Muscle of back (tissue), 13 donors: ENCODE measurements around the gene OR52L1. TPM values are rescaled to one million over a fixed set of nuclear protein-coding genes. Genes with fewer than 3 reads are reported as not detected.
"Not testable (repeated sequence)": the region's sequence is repeated elsewhere in the genome, so short reads cannot be mapped to it uniquely, and the experiment has no call there.

Experiments used
- DNase-seq, 3 donors: peaks; one replicate each; pipeline versions ENCODE4 v3.0.0 to v3.0.0-alpha.2; 2013
- long read RNA-seq, 9 donors: transcript quantifications; one replicate each; lab custom pipeline, GENCODE V29; 2026
- polyA plus RNA-seq, 10 donors: library from polyadenylated mRNA; unstranded; fragments of 120-200 nt; gene quantifications; one replicate each; pipeline ENCODE4 v1.2.1, GENCODE V29; 2013; ENCODE audit not compliant: insufficient read length in 10 of 10

The OR52L1 gene
- not detected for polyA plus RNA-seq
- long read RNA-seq, donor 1 = 0 reads
- long read RNA-seq, donor 2 = 0 reads
- long read RNA-seq, donor 3 = 0 reads
- long read RNA-seq, donor 4 = 0 reads
- long read RNA-seq, donor 5 = 0 reads
- long read RNA-seq, donor 6 = 0 reads
- long read RNA-seq, donor 7 = 0 reads
- long read RNA-seq, donor 8 = 0 reads
- long read RNA-seq, donor 9 = 0 reads

DNA sequence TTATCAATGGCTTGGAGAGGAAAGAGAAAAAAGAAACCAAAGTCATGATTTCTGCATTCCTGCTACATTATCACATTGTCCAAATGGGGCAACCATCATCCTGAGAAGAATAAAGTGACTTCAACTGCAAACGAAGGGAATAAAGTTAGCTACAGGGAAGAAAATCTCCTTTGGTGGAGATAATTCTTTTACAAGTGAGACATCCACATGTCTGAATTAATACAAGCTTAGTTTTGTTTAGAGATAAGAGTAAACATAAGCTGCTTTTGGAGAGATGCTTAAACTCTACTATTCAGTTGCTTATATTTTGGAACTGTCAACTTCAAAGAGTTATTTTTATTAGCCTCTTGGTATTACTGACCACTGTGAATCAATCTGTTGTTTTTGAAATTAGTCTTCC is at the start of gene OR52L1:
OR52L1 (minus strand) TSS at position 101 of the 400 bp plus-strand sequence; CDS start at position 46, 55 bp downstream.
- no peak for DNase-seq

- DNase-seq = no peak
Measured at GRCh38 chr11:6030708-6031405, 44.1 kb upstream of the OR52L1 start, which contains the start of gene OR56A1. TSS of gene OR56A1 (minus strand) at chr11:6030758. CDS start at chr11:6027692, 3,066 bp downstream.

GRCh38 chr11:6027501-6027900 is 40.7 kb upstream of the OR52L1 start:
- no peak for DNase-seq

DNA sequence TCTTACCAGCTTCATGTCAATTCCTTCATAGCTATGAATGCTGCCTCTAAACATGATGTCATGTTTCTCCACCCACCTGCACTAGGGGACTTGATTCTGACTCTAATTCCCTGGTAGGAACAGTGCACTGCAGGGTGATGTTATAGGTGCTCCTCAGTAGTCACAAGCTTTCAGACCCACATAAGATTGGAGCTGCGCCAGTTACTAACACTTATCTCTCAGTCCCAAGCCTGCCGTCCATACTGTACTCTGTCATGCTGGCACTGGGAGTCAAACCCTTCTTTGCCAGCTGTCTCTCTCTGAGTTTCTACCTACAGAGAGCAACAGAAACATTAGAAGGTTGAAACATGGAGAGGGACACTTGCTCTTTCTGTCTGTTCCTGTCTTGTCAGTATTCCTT is 38.3 kb upstream of the OR52L1 start:
- no peak for DNase-seq

- peak in 2 of 3 donors; percentile 2 to 20 for DNase-seq
Measured at GRCh38 chr11:6022956-6023355, 36.2 kb upstream of the OR52L1 start.

GRCh38 chr11:6013042-6013441 is 26.3 kb upstream of the OR52L1 start:
- DNase-seq = no peak

DNA sequence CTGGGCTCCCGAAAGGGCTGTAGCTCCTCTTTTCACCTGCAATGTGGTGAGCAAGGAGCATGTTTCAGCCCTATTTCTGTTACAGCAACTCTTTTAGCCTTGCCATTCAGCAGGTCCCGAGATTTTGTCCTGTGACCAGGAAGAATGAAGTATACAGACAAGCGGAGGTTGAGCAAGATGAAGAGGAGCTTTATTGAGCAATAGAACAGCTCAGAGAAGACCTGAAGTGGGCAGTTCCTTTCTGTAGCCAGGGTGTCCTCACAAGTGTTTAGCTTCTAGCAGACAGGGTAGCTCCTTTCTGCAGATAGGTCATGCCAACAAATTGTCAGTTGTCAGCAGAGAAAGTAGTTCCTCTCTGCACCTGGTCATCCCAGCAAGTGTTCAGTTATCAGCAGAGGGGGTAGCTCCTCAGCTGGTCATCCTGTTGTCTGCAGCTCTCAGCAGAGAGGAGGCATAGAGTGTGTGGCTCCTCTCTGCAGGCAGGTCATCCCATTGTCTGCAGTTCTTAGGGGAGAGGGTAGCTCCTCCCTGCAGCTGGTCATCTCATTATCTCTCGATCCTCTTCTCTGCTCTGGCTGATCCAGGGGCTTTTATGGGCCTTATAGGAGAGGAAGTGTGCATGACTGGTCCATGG is 25.4 kb upstream of the OR52L1 start:
- DNase-seq = no peak

DNA sequence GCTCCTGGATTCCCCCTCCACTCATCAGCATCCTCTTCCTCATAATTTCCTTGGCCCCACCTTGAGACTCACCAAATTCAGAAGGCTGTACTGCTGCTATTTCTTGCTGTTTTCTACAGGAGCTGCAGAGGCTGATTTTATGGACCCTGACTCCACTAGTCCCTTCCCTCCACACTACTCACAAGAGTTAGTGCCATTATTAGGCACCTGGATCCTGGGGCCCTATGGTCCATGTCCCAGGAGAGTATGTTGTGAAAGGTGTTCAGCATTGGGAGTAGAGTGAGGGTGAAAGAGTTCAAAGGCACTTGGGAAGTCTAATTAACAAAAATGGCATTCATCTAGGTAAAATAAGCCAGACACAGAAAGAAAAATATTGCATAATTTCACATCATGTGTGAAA is 20.1 kb upstream of the OR52L1 start, which contains the start of gene OR56A4:
OR56A4 (minus strand) TSS at position 101 of the 400 bp plus-strand sequence. CDS start 3,954 bp downstream, outside the sequence.
- DNase-seq = no peak

DNA sequence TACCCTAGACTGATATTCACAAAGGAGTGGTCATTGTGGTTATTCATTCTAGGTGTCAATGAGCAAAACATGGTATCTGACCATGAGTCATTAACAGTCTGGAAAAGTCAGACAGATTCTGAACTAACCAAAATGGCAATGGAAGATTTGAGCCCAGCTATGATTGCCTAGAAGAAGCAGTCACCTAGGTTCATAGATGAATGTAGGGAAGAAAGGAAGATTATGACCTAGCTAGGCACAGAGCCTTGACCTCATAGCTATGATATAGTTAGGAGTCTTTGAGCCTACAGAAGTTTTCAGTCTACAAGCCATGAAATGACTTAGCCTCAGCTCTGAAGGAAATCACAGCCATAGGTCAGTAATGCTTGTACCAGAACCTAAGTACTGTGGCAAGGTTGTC is 19.6 kb upstream of the OR52L1 start:
- no peak for DNase-seq

DNA sequence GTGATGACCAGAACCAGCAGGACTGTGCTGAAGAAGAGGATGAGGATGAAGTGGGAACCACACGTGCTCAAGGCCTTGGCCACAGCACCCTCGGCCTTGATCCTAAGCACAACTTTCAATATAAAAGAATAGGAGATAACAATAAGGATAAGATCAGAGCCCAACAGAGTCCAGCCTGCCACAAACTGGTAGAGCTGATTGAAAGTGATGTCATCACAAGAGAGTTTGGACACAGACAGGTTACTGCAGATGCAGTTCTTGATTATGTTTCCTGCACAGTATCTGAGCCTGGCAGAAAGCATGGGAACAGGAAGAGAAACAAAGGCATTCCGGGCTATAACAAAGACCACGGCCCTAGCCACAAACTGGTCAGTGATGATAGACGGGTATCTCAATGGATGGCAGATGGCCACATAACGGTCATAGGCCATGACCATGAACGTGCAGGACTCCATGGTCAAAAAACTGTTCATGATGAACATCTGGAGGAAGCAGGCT is 15.5 kb upstream of the OR52L1 start:
- DNase-seq = no peak

DNA sequence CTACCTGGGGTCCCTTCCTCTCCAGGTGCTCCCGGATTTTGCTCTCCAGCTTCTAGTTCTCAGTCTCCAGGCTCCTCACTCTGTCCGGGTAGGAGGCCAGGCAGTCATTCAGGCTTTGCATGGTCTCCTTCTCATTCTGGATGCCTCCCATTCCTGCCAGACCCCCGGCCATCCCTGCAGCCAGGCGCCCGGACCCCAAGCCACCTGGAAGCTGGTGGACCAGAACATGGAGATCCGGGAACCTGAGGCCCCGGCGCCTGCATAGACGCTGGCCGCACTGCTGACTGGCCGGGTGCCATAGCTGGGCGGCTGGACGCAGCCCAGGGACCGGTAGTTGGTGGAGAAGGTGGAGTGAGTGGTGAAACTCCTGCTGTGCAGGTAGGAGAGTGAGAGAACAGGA is 8.0 kb upstream of the OR52L1 start:
- DNase-seq = no peak

GRCh38 chr11:5992604-5993251 is 5.9 kb upstream of the OR52L1 start:
- no peak for DNase-seq

- no peak for DNase-seq
Measured at GRCh38 chr11:5992150-5992549, 5.4 kb upstream of the OR52L1 start.

DNA sequence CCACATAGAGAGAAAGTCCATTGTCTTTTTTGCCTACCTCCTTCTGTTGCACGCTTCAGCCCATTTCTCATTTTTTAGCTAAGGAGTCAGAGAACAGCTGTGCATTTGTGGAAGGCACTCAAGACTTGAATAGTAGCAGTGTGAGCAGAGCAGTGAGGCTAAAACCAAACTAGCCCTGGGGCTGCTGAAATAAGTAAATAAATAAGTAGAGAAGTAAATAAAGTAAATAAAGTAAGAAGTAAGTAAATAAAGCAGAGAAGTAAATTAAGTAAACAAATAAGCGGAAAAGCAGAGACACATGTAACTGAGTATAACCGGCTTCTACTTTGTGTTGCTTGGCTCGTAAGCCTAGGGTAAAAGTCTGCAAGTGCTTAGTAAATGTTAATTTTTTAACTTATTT is 2.4 kb upstream of the OR52L1 start:
- no peak for DNase-seq

GRCh38 chr11:5983443-5983842 is 3.3 kb downstream of the OR52L1 start:
- no peak for DNase-seq

- no peak for DNase-seq
Measured at GRCh38 chr11:5973530-5973929, 13.3 kb downstream of the OR52L1 start.

GRCh38 chr11:5968394-5968793 is 18.4 kb downstream of the OR52L1 start, which contains the start of gene OR56A5:
TSS of gene OR56A5 (minus strand) at chr11:5968494. CDS start at chr11:5968494, 0 bp downstream.
- DNase-seq = no peak

DNA sequence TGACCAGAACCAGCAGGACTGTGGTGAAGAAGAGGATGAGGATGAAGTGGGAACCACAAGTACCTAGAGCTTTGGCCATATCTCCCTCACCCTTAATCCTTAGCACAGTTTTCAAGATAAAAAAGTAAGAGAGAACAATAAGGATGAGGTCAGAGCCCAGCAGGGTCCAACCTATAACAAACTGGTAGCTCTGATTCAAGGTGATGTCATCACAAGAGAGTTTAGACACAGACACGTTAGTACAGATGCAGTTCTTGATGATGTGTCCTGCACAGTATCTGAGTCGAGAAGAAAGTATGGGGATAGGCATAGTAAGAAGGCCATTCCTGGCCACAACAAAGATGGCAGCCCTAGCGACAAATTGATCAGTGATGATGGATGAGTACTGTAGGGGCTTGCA is 19.1 kb downstream of the OR52L1 start:
- no peak for DNase-seq

DNA sequence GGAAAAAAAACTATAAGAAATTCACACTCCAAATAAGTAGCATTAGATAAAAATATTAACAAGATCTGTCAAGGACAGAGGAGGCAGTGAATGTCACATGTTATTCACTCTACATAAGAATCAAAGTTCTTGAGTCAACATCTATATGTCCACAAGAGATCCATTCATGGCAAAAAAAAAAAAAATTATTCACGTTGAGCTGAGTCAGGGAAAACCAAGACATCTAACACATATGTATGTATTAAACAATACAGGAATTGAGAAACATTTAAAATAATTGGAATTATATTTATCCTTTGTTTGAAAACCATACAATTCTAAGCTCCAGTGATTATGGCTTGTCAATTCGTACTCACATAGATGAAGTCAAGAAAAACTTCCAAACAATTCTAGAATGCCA is 19.8 kb downstream of the OR52L1 start:
- no peak for DNase-seq

GRCh38 chr11:5960704-5961320 is 26.0 kb downstream of the OR52L1 start:
- not testable (repeated sequence) for DNase-seq

DNA sequence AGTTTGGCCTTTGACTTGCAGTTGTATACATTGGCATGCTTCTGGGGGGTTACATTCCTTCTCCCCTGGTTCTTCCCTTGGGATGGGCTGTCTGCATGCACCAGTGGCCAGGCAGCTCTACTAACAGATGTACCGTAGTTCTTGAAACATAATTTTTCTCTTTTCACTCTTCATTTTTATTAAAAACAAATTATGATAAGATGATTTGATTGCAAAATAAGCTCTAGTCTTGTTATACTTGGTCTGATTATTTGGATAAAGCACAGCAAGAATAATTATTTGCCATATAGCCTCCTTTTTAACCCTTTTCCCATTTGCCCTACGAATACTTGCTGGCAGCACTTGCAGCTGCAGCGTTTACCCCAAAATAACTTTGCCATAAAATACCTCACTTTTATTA is 31.2 kb downstream of the OR52L1 start:
- no peak for DNase-seq

GRCh38 chr11:5941951-5942350 is 44.8 kb downstream of the OR52L1 start, which contains the start of gene OR56A3:
TSS of gene OR56A3 (plus strand) at chr11:5942251. CDS start at chr11:5947347, 5,096 bp downstream.
- no peak for DNase-seq
